Muscle of leg (tissue), 11 donors: ENCODE data around the gene SLC38A10. TPM values are rescaled to one million over a fixed set of nuclear protein-coding genes. Genes with fewer than 3 reads are reported as not detected.
A peak's percentile ranks its signal among the peaks of the same experiment; 100 is the strongest.
"Not testable (repeated sequence)": the region's sequence is repeated elsewhere in the genome, so short reads cannot be mapped to it uniquely, and the experiment has no call there.

Source experiments
- DNase-seq: peaks from one replicate; pipeline ENCODE4 v3.0.0; 2013
- H3K27ac ChIP-seq: one replicate; pipeline ENCODE4 v1.5.1; 2013; ENCODE audit warnings: mild to moderate bottlenecking, low read length, control low read depth
- H3K27me3 ChIP-seq: one replicate; pipeline ENCODE4 v1.6.1; 2013; ENCODE audit warnings: low read length; ENCODE audit not compliant: control insufficient read depth, insufficient read depth
- H3K36me3 ChIP-seq: one replicate; pipeline ENCODE4 v1.6.1; 2013; ENCODE audit warnings: low read length; ENCODE audit not compliant: control insufficient read depth, insufficient read depth
- H3K4me1 ChIP-seq: one replicate; pipeline ENCODE4 v1.6.1; 2013; ENCODE audit warnings: low read length; ENCODE audit not compliant: control insufficient read depth, insufficient read depth
- H3K4me3 ChIP-seq: one replicate; pipeline ENCODE4 v1.5.1; 2013; ENCODE audit warnings: low read length, control low read depth
- H3K9me3 ChIP-seq: replicated peaks from 2 replicates; pipeline ENCODE4 v1.6.1; 2013; ENCODE audit warnings: low read depth, low read length; ENCODE audit not compliant: control insufficient read depth
- WGBS: methylation state at CpG from one replicate; pipeline ENCODE4 v1.1.5; 2013; ENCODE audit warnings: missing lambda C conversion rate; ENCODE audit not compliant: insufficient coverage; 5-methylcytosine and 5-hydroxymethylcytosine counted together
- polyA plus RNA-seq, 8 donors: library from polyadenylated mRNA; unstranded; fragments of 120-200 nt; gene quantifications; one replicate each; pipeline versions ENCODE4 v1.2.1 to v1.2.3, GENCODE V29; 2013; ENCODE audit warnings: inconsistent platforms in 1 of 8, low replicate concordance in 1 of 8; ENCODE audit not compliant: insufficient read length in 8 of 8, insufficient read depth in 1 of 8
- total RNA-seq: library from RNA; stranded (reverse); fragments of 120-200 nt; gene quantifications from one replicate; pipeline ENCODE4 v1.2.4, GENCODE V29; 2013

SLC38A10 gene
- total and polyA plus RNA-seq, 9 donors, result 36.7 to 60.1 (median 51.5) TPM

GRCh38 chr17:81230043-81230820 lies 64.9 kb downstream of the SLC38A10 start:
- no peak for DNase-seq
- Histone ChIP-seq H3K4me3 (no peak overlapping the region), H3K36me3 (peaks cover 47% of the 10 kb centered on the region), H3K27ac (no peak overlapping the region), H3K4me1 (peaks cover 18% of the 10 kb centered on the region), H3K27me3 (no peaks in the 10 kb centered on the region), H3K9me3 (peaks cover 5% of the 10 kb centered on the region)
- 94% methylated on average over 24 of the region's 26 CpGs for WGBS

GRCh38 chr17:81229666-81229920 lies 65.5 kb downstream of the SLC38A10 start:
- 86% methylated on average over 14 of the region's 14 CpGs for WGBS
- Histone ChIP-seq H3K27me3 (no peaks in the 10 kb centered on the region), H3K4me1 (peaks cover 18% of the 10 kb centered on the region), H3K4me3 (no peak overlapping the region), H3K27ac (no peak overlapping the region), H3K9me3 (peaks cover 5% of the 10 kb centered on the region), H3K36me3 (peaks cover 47% of the 10 kb centered on the region)
- no peak for DNase-seq

GRCh38 chr17:81228834-81229665 lies 66.1 kb downstream of the SLC38A10 start:
- H3K36me3 ChIP-seq, result peaks cover 47% of the 10 kb centered on the region
- DNase-seq, result no peak
- 60% methylated on average over 28 of the region's 32 CpGs for WGBS
- H3K9me3 ChIP-seq, result peaks cover 5% of the 10 kb centered on the region
- no peak overlapping the region for H3K27ac ChIP-seq
- H3K4me3 ChIP-seq, result no peak overlapping the region
- H3K27me3 ChIP-seq, result no peaks in the 10 kb centered on the region
- peaks cover 18% of the 10 kb centered on the region for H3K4me1 ChIP-seq

GRCh38 chr17:81228420-81228819 lies 66.7 kb downstream of the SLC38A10 start:
- Histone ChIP-seq H3K4me3 (no peak overlapping the region), H3K27ac (no peak overlapping the region), H3K9me3 (peaks cover 5% of the 10 kb centered on the region), H3K27me3 (peaks cover under 1% of the 10 kb centered on the region), H3K4me1 (peaks cover 19% of the 10 kb centered on the region), H3K36me3 (peaks cover 41% of the 10 kb centered on the region)
- WGBS, result 76% methylated on average over 5 of the region's 9 CpGs
- no peak for DNase-seq

GRCh38 chr17:81227630-81228029 lies 67.5 kb downstream of the SLC38A10 start:
- peaks cover 34% of the 10 kb centered on the region for H3K36me3 ChIP-seq
- not testable (repeated sequence) for H3K27ac ChIP-seq, DNase-seq, H3K4me3 ChIP-seq, H3K27me3 ChIP-seq, H3K9me3 ChIP-seq
- H3K4me1 ChIP-seq, result peaks cover 22% of the 10 kb centered on the region
- no CpG with 5 or more reads among the region's 2 CpGs for WGBS

GRCh38 chr17:81223762-81224130 lies 71.4 kb downstream of the SLC38A10 start:
- Histone ChIP-seq H3K4me3 (no peak overlapping the region), H3K36me3 (peaks cover 5% of the 10 kb centered on the region), H3K27ac (no peak overlapping the region), H3K27me3 (peaks cover 2% of the 10 kb centered on the region), H3K9me3 (peaks cover 5% of the 10 kb centered on the region), H3K4me1 (peaks cover 25% of the 10 kb centered on the region)
- no peak for DNase-seq
- 18% methylated on average over 9 of the region's 11 CpGs for WGBS

- DNase-seq, result peak; percentile 99
- peaks cover 2% of the 10 kb centered on the region for H3K27me3 ChIP-seq
- peaks cover 5% of the 10 kb centered on the region for H3K9me3 ChIP-seq
- peaks cover 9% of the 10 kb centered on the region for H3K36me3 ChIP-seq
- H3K27ac ChIP-seq, result peak within 1 kb of the TSS; percentile 29
- H3K4me1 ChIP-seq, result peaks cover 19% of the 10 kb centered on the region
- peak within 1 kb of the TSS; percentile 64 for H3K4me3 ChIP-seq
- WGBS, result under 1% methylated on average over 65 of the region's 79 CpGs
These were observed 72.0 kb downstream of the SLC38A10 start, which contains the start of gene CEP131 for GRCh38 chr17:81222906-81223761. Gene CEP131 (minus strand): TSS chr17:81222965. CDS start chr17:81220056, 2,909 bp downstream.

- DNase-seq, result no peak
- WGBS, result 0% methylated on average over 30 of the region's 30 CpGs
- Histone ChIP-seq H3K36me3 (peaks cover 9% of the 10 kb centered on the region), H3K27me3 (peaks cover 2% of the 10 kb centered on the region), H3K27ac (no peak overlapping the region), H3K4me3 (peak overlapping the region; percentile 64), H3K9me3 (peaks cover 5% of the 10 kb centered on the region), H3K4me1 (peaks cover 24% of the 10 kb centered on the region)
These were observed 72.5 kb downstream of the SLC38A10 start for GRCh38 chr17:81222620-81222905.

- Histone ChIP-seq H3K4me3 (peak overlapping the region; percentile 64), H3K4me1 (peaks cover 29% of the 10 kb centered on the region), H3K27ac (no peak overlapping the region), H3K9me3 (peaks cover 3% of the 10 kb centered on the region), H3K27me3 (peaks cover 2% of the 10 kb centered on the region), H3K36me3 (peaks cover 11% of the 10 kb centered on the region)
- 12% methylated on average over 19 of the region's 24 CpGs for whole genome bisulfite sequencing
- no peak for DNase-seq
These were observed 73.1 kb downstream of the SLC38A10 start for GRCh38 chr17:81221842-81222619.
